Activated CD4-positive, alpha-beta T cell treated with anti-CD3 and anti-CD28 coated beads for 36 hours (primary cell): Measurements from ENCODE around the gene TMEM167A. TPM values are rescaled to one million over a fixed set of nuclear protein-coding genes. Genes with fewer than 3 reads are reported as not detected.

Experiments used
- ATAC-seq: fragments of 200-7000 bp; cut with Tn5 transposase; one replicate; pipeline ENCODE4 v1.10.0; 2021; ENCODE audit warnings: mild to moderate bottlenecking, moderate library complexity
- CTCF ChIA-PET: fragments of 350-600 bp; sonication (Branson Sonifier 250); formaldehyde crosslinking; loops from one replicate; lab custom pipeline; 2021; ENCODE audit warnings: antibody characterized with exemption; lab: Charles Lee
- POLR2A ChIA-PET: fragments of 350-600 bp; sonication (Branson Sonifier 250); formaldehyde crosslinking; loops from one replicate; lab custom pipeline; 2021; ENCODE audit warnings: antibody characterized with exemption, inconsistent platforms; lab: Charles Lee
- DNase-seq: peaks from one replicate; pipeline ENCODE4 v3.0.0-alpha.2; 2020
- H3K27ac Mint-ChIP-seq: one replicate; pipeline ENCODE4 v1.8.0; 2021; ENCODE audit warnings: mixed read lengths
- H3K27me3 Mint-ChIP-seq: one replicate; pipeline ENCODE4 v1.8.0; 2021; ENCODE audit warnings: mixed read lengths
- H3K36me3 Mint-ChIP-seq: one replicate; pipeline ENCODE4 v1.8.0; 2021; ENCODE audit warnings: low read depth, mixed read lengths
- H3K4me1 Mint-ChIP-seq: one replicate; pipeline ENCODE4 v1.8.0; 2021; ENCODE audit warnings: mixed read lengths
- H3K4me3 Mint-ChIP-seq: one replicate; pipeline ENCODE4 v1.8.0; 2021; ENCODE audit warnings: mild to moderate bottlenecking, moderate library complexity, mixed read lengths
- H3K9me3 Mint-ChIP-seq: one replicate; pipeline ENCODE4 v1.8.0; 2021; ENCODE audit warnings: low read depth, mixed read lengths
- intact Hi-C, 2 experiments: fragments of 100-400 bp; cut with DNase I in 1 of 2; cut with micrococcal nuclease in 1 of 2; formaldehyde crosslinking; loops; one replicate each; pipeline versions ENCODE4 v1.14.2 to v1.15.1; 2022 to 2024; cut with DNase I, micrococcal nuclease
- total RNA-seq, 2 experiments: library from RNA; stranded (reverse); gene quantifications; one replicate each; pipeline ENCODE4 v1.2.3, GENCODE V29; 2021

The TMEM167A gene
- total RNA-seq, 2 experiments from 2014 or later: 32.7 to 70.9 TPM

- Mint-ChIP-seq H3K4me1 (no peaks in the 10 kb centered on the region), H3K4me3 (no peak overlapping the region), H3K36me3 (no peaks in the 10 kb centered on the region), H3K27me3 (no peaks in the 10 kb centered on the region), H3K9me3 (no peaks in the 10 kb centered on the region), H3K27ac (no peak overlapping the region)
- intact Hi-C loops: no loop called here
- ChIA-PET CTCF (no interaction called here), POLR2A (no interaction called here)
- DNase-seq: no peak
- ATAC-seq: no peak
Measured at GRCh38 chr5:83003791-83004190, 73.4 kb downstream of the TMEM167A start.

Other genes with a start within 250 kb of the TMEM167A start
- 10 to 100 TPM; 13.7 to 16.9 TPM for gene XRCC4, start 153 bp upstream of the TMEM167A start, total RNA-seq